ENCODE results near the gene AMN. TPM values are rescaled to one million over a fixed set of nuclear protein-coding genes. Genes with fewer than 3 reads are reported as not detected.

Gene AMN
- total and polyA plus RNA-seq, 4 donors, result 2.1 to 51.2 (median 8.6) TPM

DNA sequence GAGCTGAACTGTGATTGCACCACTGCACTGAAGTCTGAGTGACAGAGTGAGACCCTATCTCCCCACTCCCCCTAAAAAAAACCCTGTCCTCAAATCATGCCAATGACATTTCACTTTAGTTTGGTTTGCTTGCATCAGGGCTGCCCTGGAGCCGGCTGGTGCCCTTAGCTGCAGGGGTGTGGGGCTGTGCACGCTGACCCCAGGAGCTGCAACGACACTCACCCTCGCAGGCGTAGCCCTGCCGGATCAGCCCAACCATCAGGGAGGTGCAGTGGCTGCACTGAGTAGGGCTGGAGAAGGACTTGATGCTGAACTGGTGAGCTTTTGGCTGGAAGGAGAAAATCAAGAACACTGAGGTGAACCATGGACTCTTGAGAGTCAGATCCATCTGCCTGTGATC, 29.8 kb downstream of the AMN start:
- Histone ChIP-seq H3K4me3 (ENCODE audit: low read depth in 1 of 3, low read length in 3 of 3) (no peak overlapping the region), H3K9me3 (ENCODE audit: control insufficient read depth in 4 of 4, low read length in 3 of 4) (no peaks in the 10 kb centered on the region), H3K9ac (ENCODE audit: low read depth in 1 of 2, low read length in 2 of 2) (no peak overlapping the region), H3K27ac (ENCODE audit: low read depth in 1 of 2, low read length in 2 of 2) (no peak overlapping the region), H3K27me3 (ENCODE audit: control insufficient read depth in 4 of 4, insufficient read depth in 4 of 4, low read length in 3 of 4) (no peaks in the 10 kb centered on the region), H3K36me3 (ENCODE audit: control insufficient read depth in 4 of 4, insufficient read depth in 3 of 4, low read depth in 1 of 4, low read length in 3 of 4) (peaks cover 13 to 77% (median 44%) of the 10 kb centered on the region in 4 donors), H3K4me1 (ENCODE audit: control insufficient read depth in 4 of 4, insufficient read depth in 4 of 4, low read length in 3 of 4) (peaks cover 0 to 6% (median 3%) of the 10 kb centered on the region in 4 donors)
- WGBS, result 96% methylated on average over 6 of the region's 6 CpGs
- no peak for DNase-seq (ENCODE audit: low spot score)
- TF ChIP-seq NR2F2 (IDR thresholded peaks at IDR 0.05), result no peak
- TF ChIP-seq, protein P1, sequence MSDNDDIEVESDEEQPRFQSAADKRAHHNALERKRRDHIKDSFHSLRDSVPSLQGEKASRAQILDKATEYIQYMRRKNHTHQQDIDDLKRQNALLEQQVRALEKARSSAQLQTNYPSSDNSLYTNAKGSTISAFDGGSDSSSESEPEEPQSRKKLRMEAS (IDR thresholded peaks at IDR 0.05), result no peak
- TF ChIP-seq, protein P2, sequence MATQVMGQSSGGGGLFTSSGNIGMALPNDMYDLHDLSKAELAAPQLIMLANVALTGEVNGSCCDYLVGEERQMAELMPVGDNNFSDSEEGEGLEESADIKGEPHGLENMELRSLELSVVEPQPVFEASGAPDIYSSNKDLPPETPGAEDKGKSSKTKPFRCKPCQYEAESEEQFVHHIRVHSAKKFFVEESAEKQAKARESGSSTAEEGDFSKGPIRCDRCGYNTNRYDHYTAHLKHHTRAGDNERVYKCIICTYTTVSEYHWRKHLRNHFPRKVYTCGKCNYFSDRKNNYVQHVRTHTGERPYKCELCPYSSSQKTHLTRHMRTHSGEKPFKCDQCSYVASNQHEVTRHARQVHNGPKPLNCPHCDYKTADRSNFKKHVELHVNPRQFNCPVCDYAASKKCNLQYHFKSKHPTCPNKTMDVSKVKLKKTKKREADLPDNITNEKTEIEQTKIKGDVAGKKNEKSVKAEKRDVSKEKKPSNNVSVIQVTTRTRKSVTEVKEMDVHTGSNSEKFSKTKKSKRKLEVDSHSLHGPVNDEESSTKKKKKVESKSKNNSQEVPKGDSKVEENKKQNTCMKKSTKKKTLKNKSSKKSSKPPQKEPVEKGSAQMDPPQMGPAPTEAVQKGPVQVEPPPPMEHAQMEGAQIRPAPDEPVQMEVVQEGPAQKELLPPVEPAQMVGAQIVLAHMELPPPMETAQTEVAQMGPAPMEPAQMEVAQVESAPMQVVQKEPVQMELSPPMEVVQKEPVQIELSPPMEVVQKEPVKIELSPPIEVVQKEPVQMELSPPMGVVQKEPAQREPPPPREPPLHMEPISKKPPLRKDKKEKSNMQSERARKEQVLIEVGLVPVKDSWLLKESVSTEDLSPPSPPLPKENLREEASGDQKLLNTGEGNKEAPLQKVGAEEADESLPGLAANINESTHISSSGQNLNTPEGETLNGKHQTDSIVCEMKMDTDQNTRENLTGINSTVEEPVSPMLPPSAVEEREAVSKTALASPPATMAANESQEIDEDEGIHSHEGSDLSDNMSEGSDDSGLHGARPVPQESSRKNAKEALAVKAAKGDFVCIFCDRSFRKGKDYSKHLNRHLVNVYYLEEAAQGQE (IDR thresholded peaks at IDR 0.05), result no peak
- TF ChIP-seq, protein P3, sequence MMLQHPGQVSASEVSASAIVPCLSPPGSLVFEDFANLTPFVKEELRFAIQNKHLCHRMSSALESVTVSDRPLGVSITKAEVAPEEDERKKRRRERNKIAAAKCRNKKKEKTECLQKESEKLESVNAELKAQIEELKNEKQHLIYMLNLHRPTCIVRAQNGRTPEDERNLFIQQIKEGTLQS (IDR thresholded peaks at IDR 0.05), result no peak
- no peak for TF ChIP-seq RAD21 (IDR thresholded peaks at IDR 0.05)
- TF ChIP-seq SP1 (IDR thresholded peaks at IDR 0.05), result no peak
- no peak for TF ChIP-seq RXRA (IDR thresholded peaks at IDR 0.05)
- no peak for TF ChIP-seq EGR1 (IDR thresholded peaks at IDR 0.05; ENCODE audit: low read depth in 2 of 2)
- TF ChIP-seq HNF4G (IDR thresholded peaks at IDR 0.05), result no peak
- no peak for TF ChIP-seq FOXA1 (IDR thresholded peaks at IDR 0.05)
- TF ChIP-seq YY1 (IDR thresholded peaks at IDR 0.05), result no peak
- TF ChIP-seq, protein P4, sequence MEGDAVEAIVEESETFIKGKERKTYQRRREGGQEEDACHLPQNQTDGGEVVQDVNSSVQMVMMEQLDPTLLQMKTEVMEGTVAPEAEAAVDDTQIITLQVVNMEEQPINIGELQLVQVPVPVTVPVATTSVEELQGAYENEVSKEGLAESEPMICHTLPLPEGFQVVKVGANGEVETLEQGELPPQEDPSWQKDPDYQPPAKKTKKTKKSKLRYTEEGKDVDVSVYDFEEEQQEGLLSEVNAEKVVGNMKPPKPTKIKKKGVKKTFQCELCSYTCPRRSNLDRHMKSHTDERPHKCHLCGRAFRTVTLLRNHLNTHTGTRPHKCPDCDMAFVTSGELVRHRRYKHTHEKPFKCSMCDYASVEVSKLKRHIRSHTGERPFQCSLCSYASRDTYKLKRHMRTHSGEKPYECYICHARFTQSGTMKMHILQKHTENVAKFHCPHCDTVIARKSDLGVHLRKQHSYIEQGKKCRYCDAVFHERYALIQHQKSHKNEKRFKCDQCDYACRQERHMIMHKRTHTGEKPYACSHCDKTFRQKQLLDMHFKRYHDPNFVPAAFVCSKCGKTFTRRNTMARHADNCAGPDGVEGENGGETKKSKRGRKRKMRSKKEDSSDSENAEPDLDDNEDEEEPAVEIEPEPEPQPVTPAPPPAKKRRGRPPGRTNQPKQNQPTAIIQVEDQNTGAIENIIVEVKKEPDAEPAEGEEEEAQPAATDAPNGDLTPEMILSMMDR (IDR thresholded peaks at IDR 0.05; ENCODE audit: low read depth, low read length, missing input control), result no peak
- no peak for TF ChIP-seq FOXA2 (IDR thresholded peaks at IDR 0.05)
- TF ChIP-seq GABPA (IDR thresholded peaks at IDR 0.05 in 1 of 2, conservative IDR thresholded peaks at IDR 0.05 in 1 of 2), result no peak
- no peak for TF ChIP-seq TAF1 (conservative IDR thresholded peaks at IDR 0.05)
- no peak for TF ChIP-seq JUND (IDR thresholded peaks at IDR 0.05)
- TF ChIP-seq, protein P5, sequence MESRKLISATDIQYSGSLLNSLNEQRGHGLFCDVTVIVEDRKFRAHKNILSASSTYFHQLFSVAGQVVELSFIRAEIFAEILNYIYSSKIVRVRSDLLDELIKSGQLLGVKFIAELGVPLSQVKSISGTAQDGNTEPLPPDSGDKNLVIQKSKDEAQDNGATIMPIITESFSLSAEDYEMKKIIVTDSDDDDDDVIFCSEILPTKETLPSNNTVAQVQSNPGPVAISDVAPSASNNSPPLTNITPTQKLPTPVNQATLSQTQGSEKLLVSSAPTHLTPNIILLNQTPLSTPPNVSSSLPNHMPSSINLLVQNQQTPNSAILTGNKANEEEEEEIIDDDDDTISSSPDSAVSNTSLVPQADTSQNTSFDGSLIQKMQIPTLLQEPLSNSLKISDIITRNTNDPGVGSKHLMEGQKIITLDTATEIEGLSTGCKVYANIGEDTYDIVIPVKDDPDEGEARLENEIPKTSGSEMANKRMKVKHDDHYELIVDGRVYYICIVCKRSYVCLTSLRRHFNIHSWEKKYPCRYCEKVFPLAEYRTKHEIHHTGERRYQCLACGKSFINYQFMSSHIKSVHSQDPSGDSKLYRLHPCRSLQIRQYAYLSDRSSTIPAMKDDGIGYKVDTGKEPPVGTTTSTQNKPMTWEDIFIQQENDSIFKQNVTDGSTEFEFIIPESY (IDR thresholded peaks at IDR 0.05), result no peak
- no peak for TF ChIP-seq HNF4A (conservative IDR thresholded peaks at IDR 0.05)

All from liver (tissue), 9 donors.